ENCODE results near the gene BCL11B.

DNA sequence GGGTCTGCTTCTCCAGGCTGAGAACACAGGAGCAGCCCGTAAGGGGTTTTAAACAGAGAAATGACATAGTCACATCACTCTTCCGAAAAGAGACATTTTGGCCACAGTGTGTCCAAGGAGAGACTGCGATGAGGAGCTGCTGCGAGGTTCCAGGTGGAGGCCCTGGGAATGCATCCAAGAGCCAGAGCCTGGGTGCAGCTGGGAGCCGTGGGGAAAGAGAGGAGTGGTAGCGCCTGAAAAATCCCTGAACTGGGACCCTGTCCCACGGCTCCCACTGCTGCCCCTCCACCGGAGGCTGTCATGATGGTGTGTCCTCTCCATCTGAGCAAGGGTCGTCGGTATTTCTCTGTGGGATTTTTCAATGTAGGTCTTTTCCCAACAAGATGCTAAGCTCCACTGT, 146.9 kb downstream of the BCL11B start:
- TF ChIP-seq, protein P1, sequence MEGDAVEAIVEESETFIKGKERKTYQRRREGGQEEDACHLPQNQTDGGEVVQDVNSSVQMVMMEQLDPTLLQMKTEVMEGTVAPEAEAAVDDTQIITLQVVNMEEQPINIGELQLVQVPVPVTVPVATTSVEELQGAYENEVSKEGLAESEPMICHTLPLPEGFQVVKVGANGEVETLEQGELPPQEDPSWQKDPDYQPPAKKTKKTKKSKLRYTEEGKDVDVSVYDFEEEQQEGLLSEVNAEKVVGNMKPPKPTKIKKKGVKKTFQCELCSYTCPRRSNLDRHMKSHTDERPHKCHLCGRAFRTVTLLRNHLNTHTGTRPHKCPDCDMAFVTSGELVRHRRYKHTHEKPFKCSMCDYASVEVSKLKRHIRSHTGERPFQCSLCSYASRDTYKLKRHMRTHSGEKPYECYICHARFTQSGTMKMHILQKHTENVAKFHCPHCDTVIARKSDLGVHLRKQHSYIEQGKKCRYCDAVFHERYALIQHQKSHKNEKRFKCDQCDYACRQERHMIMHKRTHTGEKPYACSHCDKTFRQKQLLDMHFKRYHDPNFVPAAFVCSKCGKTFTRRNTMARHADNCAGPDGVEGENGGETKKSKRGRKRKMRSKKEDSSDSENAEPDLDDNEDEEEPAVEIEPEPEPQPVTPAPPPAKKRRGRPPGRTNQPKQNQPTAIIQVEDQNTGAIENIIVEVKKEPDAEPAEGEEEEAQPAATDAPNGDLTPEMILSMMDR (IDR thresholded peaks at IDR 0.05): no peak
- TF ChIP-seq POLR2AphosphoS5 (IDR thresholded peaks at IDR 0.05; ENCODE audit: insufficient read depth in 1 of 2, low read depth in 1 of 2): no peak
- TF ChIP-seq POLR2A (IDR thresholded peaks at IDR 0.05): no peak

Data from vagina (tissue), 2 donors.